GM23338 (cell line): Measurements from ENCODE around the gene DNAJC17. TPM values are rescaled to one million over a fixed set of nuclear protein-coding genes. Genes with fewer than 3 reads are reported as not detected.

Source experiments
- ATAC-seq: fragments of 200-7000 bp; cut with Tn5 transposase; 3 replicates; pipeline ENCODE4 v1.9.1; 2020
- DNase-seq: peaks from one replicate; pipeline ENCODE4 v3.0.0-alpha.2; 2015; ENCODE audit warnings: low spot score
- H2AFZ ChIP-seq: fragments of 200-600 bp; sonication (generic); 2 replicates; pipeline ENCODE4 v1.8.0; 2016; ENCODE audit warnings: antibody characterized with exemption, mild to moderate bottlenecking, moderate library complexity
- H3F3A ChIP-seq: fragments of 200-600 bp; sonication (generic); replicated peaks from 2 replicates; pipeline ENCODE4 v1.8.0; 2017; ENCODE audit warnings: antibody characterized with exemption, mixed run types, low read depth
- H3K27ac ChIP-seq: fragments of 200-600 bp; sonication (generic); 2 replicates; pipeline ENCODE4 v1.6.1; 2016; ENCODE audit warnings: low read depth
- H3K27me3 ChIP-seq: fragments of 200-600 bp; sonication (generic); 2 replicates; pipeline ENCODE4 v1.8.0; 2016; ENCODE audit warnings: mild to moderate bottlenecking, mixed run types, moderate library complexity; ENCODE audit not compliant: insufficient read depth
- H3K36me3 ChIP-seq: fragments of 200-600 bp; sonication (generic); 2 replicates; pipeline ENCODE4 v1.8.0; 2016; ENCODE audit warnings: mild to moderate bottlenecking; ENCODE audit not compliant: insufficient read depth
- H3K4me1 ChIP-seq: fragments of 200-600 bp; sonication (generic); 2 replicates; pipeline ENCODE4 v1.8.0; 2016; ENCODE audit warnings: mild to moderate bottlenecking, moderate library complexity; ENCODE audit not compliant: insufficient read depth
- H3K4me2 ChIP-seq: fragments of 200-600 bp; sonication (generic); 2 replicates; pipeline ENCODE4 v1.7.1; 2017; ENCODE audit warnings: mixed run types
- H3K4me3 ChIP-seq: fragments of 200-600 bp; sonication (generic); 2 replicates; pipeline ENCODE4 v1.6.1; 2016; ENCODE audit warnings: mixed run types
- H3K79me2 ChIP-seq: fragments of 200-600 bp; sonication (generic); replicated peaks from 2 replicates; pipeline ENCODE4 v1.8.0; 2017; ENCODE audit warnings: mild to moderate bottlenecking; ENCODE audit not compliant: insufficient read depth
- H3K9me2 ChIP-seq: fragments of 200-600 bp; sonication (generic); 2 replicates; pipeline ENCODE4 v1.8.0; 2017; ENCODE audit not compliant: insufficient read depth
- H4K20me1 ChIP-seq: fragments of 200-600 bp; sonication (generic); replicated peaks from 2 replicates; pipeline ENCODE4 v1.8.0; 2017; ENCODE audit warnings: mild to moderate bottlenecking; ENCODE audit not compliant: insufficient read depth
- H3K27ac Mint-ChIP-seq: 2 replicates; pipeline ENCODE4 v1.8.0; 2020; ENCODE audit warnings: inconsistent platforms, mild to moderate bottlenecking, moderate library complexity, mixed read lengths
- H3K27me3 Mint-ChIP-seq: 3 replicates; pipeline ENCODE4 v1.8.0; 2022; ENCODE audit warnings: low read depth, mild to moderate bottlenecking, moderate library complexity, mixed read lengths, inconsistent platforms; ENCODE audit not compliant: insufficient read depth, poor library complexity
- H3K36me3 Mint-ChIP-seq: 3 replicates; pipeline ENCODE4 v1.8.0; 2021; ENCODE audit warnings: low read depth, mild to moderate bottlenecking, inconsistent platforms, moderate library complexity, mixed read lengths
- H3K4me1 Mint-ChIP-seq: 3 replicates; pipeline ENCODE4 v1.8.0; 2020; ENCODE audit warnings: mild to moderate bottlenecking, inconsistent platforms, mixed read lengths
- H3K4me3 Mint-ChIP-seq: 3 replicates; pipeline ENCODE4 v1.8.0; 2021; ENCODE audit warnings: moderate library complexity, mild to moderate bottlenecking, inconsistent platforms, mixed read lengths
- H3K9me3 Mint-ChIP-seq: 3 replicates; pipeline ENCODE4 v1.8.0; 2020; ENCODE audit warnings: moderate library complexity, mild to moderate bottlenecking, inconsistent platforms, mixed read lengths
- CREB1 ChIP-seq: fragments of 250-450 bp; sonication (Bioruptor Pico); IDR thresholded peaks from 2 replicates; pipeline ENCODE4 v1.5.0; 2020; ENCODE audit warnings: low read depth, mild to moderate bottlenecking, moderate library complexity
- EZH2 ChIP-seq: fragments of 200-600 bp; sonication (generic); IDR thresholded peaks from one replicate; pipeline ENCODE4 v1.8.0; 2017; ENCODE audit warnings: antibody characterized with exemption, mild to moderate bottlenecking, low read depth; ENCODE audit not compliant: unreplicated experiment
- EZH2phosphoT487 ChIP-seq: fragments of 200-600 bp; sonication (generic); IDR thresholded peaks from one replicate; pipeline ENCODE4 v1.8.1; 2018; ENCODE audit warnings: antibody characterized with exemption; ENCODE audit not compliant: unreplicated experiment
- NANOG ChIP-seq: IDR thresholded peaks from 2 replicates; pipeline ENCODE4 v1.6.1; 2016; ENCODE audit warnings: antibody characterized with exemption, borderline replicate concordance
- POLR2AphosphoS5 ChIP-seq: IDR thresholded peaks from 2 replicates; pipeline ENCODE4 v1.6.1; 2016; ENCODE audit warnings: antibody characterized with exemption, low read depth
- STAT1 ChIP-seq: IDR thresholded peaks from one replicate; pipeline ENCODE4 v1.6.1; 2016; ENCODE audit warnings: antibody characterized with exemption; ENCODE audit not compliant: unreplicated experiment
- ZNF114 ChIP-seq: fragments of 250-450 bp; sonication (Bioruptor Pico); IDR thresholded peaks from 2 replicates; pipeline ENCODE4 v1.5.0; 2020; ENCODE audit warnings: mild to moderate bottlenecking, moderate library complexity
- ZNF331 ChIP-seq: fragments of 250-450 bp; sonication (Bioruptor Pico); IDR thresholded peaks from 2 replicates; pipeline ENCODE4 v1.5.0; 2020; ENCODE audit warnings: low read depth, mild to moderate bottlenecking, moderate library complexity
- polyA plus RNA-seq: library from polyadenylated mRNA; unstranded; fragments of >200 nt; fragmentation: Nextera tagmentation; extraction: Ambion mirVana; gene quantifications from 2 replicates; pipeline ENCODE4 v1.2.1, GENCODE V29; 2016
- total RNA-seq: library from RNA; depleted of rRNA; stranded (reverse); fragments of >200 nt; shearing (Covaris generic); gene quantifications from 2 replicates; pipeline ENCODE4 v1.2.3, GENCODE V29; 2014
- TF ChIP-seq, protein P1 (sequence below), 2 experiments: fragments of 200-600 bp in 1 of 2; sonication (generic) in 1 of 2; conservative IDR thresholded peaks; 2 replicates each; pipeline versions ENCODE4 v1.5.1 to v1.6.1; 2016 to 2017; ENCODE audit warnings: antibody characterized with exemption in 2 of 2, low read depth in 2 of 2, mild to moderate bottlenecking in 2 of 2, moderate library complexity in 1 of 2

DNAJC17 gene
- total and polyA plus RNA-seq, 2 experiments from 2014 or later: 23.0 to 77.6 TPM

DNA sequence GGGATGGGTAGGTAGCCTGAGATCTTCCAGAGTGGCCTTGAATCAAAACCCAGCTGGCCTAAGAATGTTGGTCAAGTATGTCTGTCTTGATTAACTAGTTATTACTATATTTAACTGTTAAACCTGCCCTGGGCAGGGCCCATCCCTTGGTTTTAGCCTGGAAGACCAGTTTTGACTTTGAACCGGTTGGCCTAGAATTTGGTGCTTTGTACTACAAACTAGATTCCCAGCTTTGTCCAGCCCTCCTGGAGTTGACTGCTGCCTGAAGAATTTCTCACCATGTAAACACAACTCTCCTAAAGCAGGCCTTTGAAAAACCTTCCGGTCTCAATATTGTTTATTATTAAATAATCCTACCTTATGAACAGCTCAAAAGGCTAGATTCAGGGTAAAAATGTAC lies 21.5 kb downstream of the DNAJC17 start (continued):
- TF ChIP-seq, protein P1, sequence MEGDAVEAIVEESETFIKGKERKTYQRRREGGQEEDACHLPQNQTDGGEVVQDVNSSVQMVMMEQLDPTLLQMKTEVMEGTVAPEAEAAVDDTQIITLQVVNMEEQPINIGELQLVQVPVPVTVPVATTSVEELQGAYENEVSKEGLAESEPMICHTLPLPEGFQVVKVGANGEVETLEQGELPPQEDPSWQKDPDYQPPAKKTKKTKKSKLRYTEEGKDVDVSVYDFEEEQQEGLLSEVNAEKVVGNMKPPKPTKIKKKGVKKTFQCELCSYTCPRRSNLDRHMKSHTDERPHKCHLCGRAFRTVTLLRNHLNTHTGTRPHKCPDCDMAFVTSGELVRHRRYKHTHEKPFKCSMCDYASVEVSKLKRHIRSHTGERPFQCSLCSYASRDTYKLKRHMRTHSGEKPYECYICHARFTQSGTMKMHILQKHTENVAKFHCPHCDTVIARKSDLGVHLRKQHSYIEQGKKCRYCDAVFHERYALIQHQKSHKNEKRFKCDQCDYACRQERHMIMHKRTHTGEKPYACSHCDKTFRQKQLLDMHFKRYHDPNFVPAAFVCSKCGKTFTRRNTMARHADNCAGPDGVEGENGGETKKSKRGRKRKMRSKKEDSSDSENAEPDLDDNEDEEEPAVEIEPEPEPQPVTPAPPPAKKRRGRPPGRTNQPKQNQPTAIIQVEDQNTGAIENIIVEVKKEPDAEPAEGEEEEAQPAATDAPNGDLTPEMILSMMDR (conservative IDR thresholded peaks at IDR 0.05; ENCODE audit: low read depth in 2 of 2): no peak
- TF ChIP-seq NANOG (no peak), POLR2AphosphoS5 (no peak), ZNF331 (CRISPR knock-in tag) (no peak), ZNF114 (CRISPR knock-in tag) (no peak)

DNA sequence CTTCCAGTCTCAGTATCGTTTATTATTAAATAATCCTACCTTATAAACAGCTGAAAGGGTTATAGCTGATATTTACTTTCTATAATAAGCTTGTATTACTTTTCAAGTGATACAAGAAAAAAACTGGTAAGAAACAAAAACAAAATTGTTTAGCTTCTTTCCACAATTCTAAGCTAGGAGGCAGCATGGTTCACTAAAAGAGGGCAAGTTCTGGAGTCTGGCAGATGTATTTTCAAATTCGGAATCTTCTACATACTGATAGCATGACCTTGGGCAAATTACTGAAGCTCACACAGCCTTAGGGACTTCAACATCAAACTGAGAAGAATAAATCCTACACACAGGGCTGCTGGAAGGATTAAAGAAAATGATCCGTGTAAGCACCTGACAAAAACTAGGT lies 22.1 kb downstream of the DNAJC17 start:
- peaks cover 50% of the 10 kb centered on the region for H3K4me1 ChIP-seq
- H4K20me1 ChIP-seq: no peaks in the 10 kb centered on the region
- ATAC-seq: no peak
- H2AFZ ChIP-seq: no peak overlapping the region
- TF ChIP-seq, protein P1 (conservative IDR thresholded peaks at IDR 0.05; ENCODE audit: low read depth in 2 of 2): peak; percentile 41 to 50
- no peak for TF ChIP-seq STAT1
- H3K27me3 ChIP-seq: no peaks in the 10 kb centered on the region
- Mint-ChIP-seq H3K9me3 (no peaks in the 10 kb centered on the region), H3K36me3 (no peaks in the 10 kb centered on the region; the same call in 2 of the 3 replicates), H3K27me3 (peaks cover 13% of the 10 kb centered on the region), H3K4me3 (no peak overlapping the region), H3K4me1 (peaks cover 65% of the 10 kb centered on the region), H3K27ac (peak overlapping the region; percentile 30)
- no peak overlapping the region for H3K4me2 ChIP-seq
- peaks cover 32% of the 10 kb centered on the region for H3K79me2 ChIP-seq
- DNase-seq: peak; percentile 28
- no peaks in the 10 kb centered on the region for H3K36me3 ChIP-seq
- H3F3A ChIP-seq: peaks cover 9% of the 10 kb centered on the region; the same call in 1 of the 2 replicates
- H3K4me3 ChIP-seq: no peak overlapping the region
- H3K9me2 ChIP-seq: no peaks in the 10 kb centered on the region
- 0 out of 2 replicates have a peak overlapping the region, but pooled peaks have one; percentile 24 for H3K27ac ChIP-seq

DNA sequence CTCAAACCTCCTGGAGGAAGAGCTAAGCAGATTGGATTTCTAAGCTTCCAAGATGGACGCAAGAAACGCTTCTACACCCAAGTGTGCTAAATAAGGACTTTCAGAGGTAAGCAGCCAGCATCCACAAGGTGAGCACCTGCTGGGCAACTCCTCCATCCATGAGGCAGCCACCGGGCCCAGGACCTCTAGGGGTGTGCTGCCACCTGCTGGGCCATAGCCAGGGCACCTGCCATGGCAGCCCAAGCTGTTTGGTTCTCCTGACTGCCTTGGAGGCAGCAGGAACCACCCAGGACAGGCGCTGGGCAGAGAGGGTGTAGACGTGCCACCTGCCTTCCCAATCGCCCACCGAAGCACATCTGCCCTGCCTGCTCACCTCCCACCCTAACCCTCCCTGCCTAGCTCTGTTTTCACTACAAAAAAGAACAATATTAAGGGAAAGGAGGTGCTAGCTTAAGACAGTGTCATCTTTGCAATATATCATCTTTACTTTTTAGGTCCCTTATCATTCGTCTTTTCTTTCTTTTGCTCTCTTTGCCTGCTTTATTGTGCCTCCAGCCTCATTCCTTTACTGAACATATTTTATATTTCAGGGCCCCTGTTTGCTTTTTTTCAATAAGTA lies 24.6 kb downstream of the DNAJC17 start:
- H3F3A ChIP-seq: no peaks in the 10 kb centered on the region
- H3K27me3 Mint-ChIP-seq: peaks cover 4% of the 10 kb centered on the region
- peaks cover 8% of the 10 kb centered on the region for H3K36me3 Mint-ChIP-seq
- H4K20me1 ChIP-seq: no peaks in the 10 kb centered on the region
- H3K4me3 ChIP-seq: no peak overlapping the region
- H3K4me1 ChIP-seq: peaks cover 26% of the 10 kb centered on the region
- no peak overlapping the region for H2AFZ ChIP-seq
- H3K9me2 ChIP-seq: no peaks in the 10 kb centered on the region
- H3K4me2 ChIP-seq: no peak overlapping the region
- no peaks in the 10 kb centered on the region for H3K9me3 Mint-ChIP-seq
- peaks cover 48% of the 10 kb centered on the region for H3K4me1 Mint-ChIP-seq
- TF ChIP-seq, protein P1 (conservative IDR thresholded peaks at IDR 0.05; ENCODE audit: low read depth in 2 of 2): peak; percentile 55 to 93
- TF ChIP-seq CREB1: no peak
- no peak for TF ChIP-seq EZH2
- TF ChIP-seq EZH2phosphoT487: no peak
- peak overlapping the region; percentile 75; the same call in 1 of the 2 replicates for H3K27ac Mint-ChIP-seq
- peak; percentile 73 for ATAC-seq
- H3K4me3 Mint-ChIP-seq: no peak overlapping the region
- no peak overlapping the region for H3K27ac ChIP-seq
- DNase-seq: peak; percentile 81
- H3K27me3 ChIP-seq: no peaks in the 10 kb centered on the region
- H3K79me2 ChIP-seq: peaks cover 27% of the 10 kb centered on the region
- peaks cover 4% of the 10 kb centered on the region for H3K36me3 ChIP-seq
